Muscle layer of colon (tissue), 2 donors: Measurements from ENCODE around the gene EIF1B.

ENCODE experiments used
- H3K27ac ChIP-seq: one replicate; pipeline ENCODE4 v1.7.0; 2013; ENCODE audit warnings: low read depth, mild to moderate bottlenecking, low read length, moderate library complexity
- H3K27me3 ChIP-seq, 2 donors: one replicate each; pipeline ENCODE4 v1.7.0; 2013; ENCODE audit warnings: low read length in 2 of 2, mild to moderate bottlenecking in 2 of 2; ENCODE audit not compliant: insufficient read depth in 2 of 2, control insufficient read depth in 1 of 2
- H3K36me3 ChIP-seq: one replicate; pipeline ENCODE4 v1.7.0; 2013; ENCODE audit warnings: mild to moderate bottlenecking, low read length; ENCODE audit not compliant: insufficient read depth
- H3K4me1 ChIP-seq: one replicate; pipeline ENCODE4 v1.7.0; 2013; ENCODE audit warnings: mild to moderate bottlenecking, low read length; ENCODE audit not compliant: insufficient read depth
- H3K4me3 ChIP-seq, 2 donors: one replicate each; pipeline ENCODE4 v1.7.0; 2013; ENCODE audit warnings: low read length in 2 of 2, low read depth in 1 of 2, mild to moderate bottlenecking in 1 of 2, moderate library complexity in 1 of 2
- H3K9ac ChIP-seq: one replicate; pipeline ENCODE4 v1.7.0; 2013; ENCODE audit warnings: low read length
- H3K9me3 ChIP-seq: one replicate; pipeline ENCODE4 v1.7.0; 2013; ENCODE audit warnings: mild to moderate bottlenecking, low read length
- donor health status: abdominal sarcoma.
- donor health status: Adenocarcinoma of cecum.

EIF1B gene

GRCh38 chr3:40309925-40310695, 603 bp downstream of the EIF1B start:
- H3K27me3 ChIP-seq, result no peaks in the 10 kb centered on the region
- peak overlapping the region; percentile 99 for H3K27ac ChIP-seq
- H3K9me3 ChIP-seq, result no peaks in the 10 kb centered on the region
- peak overlapping the region; percentile 62 for H3K9ac ChIP-seq
- peaks cover 36% of the 10 kb centered on the region for H3K36me3 ChIP-seq
- H3K4me3 ChIP-seq, result peak overlapping the region; percentile 82 to 90
- H3K4me1 ChIP-seq, result peaks cover 27% of the 10 kb centered on the region

- H3K36me3 ChIP-seq, result peaks cover 36% of the 10 kb centered on the region
- peak overlapping the region; percentile 82 to 90 for H3K4me3 ChIP-seq
- H3K4me1 ChIP-seq, result peaks cover 27% of the 10 kb centered on the region
- peak overlapping the region; percentile 62 for H3K9ac ChIP-seq
- peak overlapping the region; percentile 99 for H3K27ac ChIP-seq
- H3K27me3 ChIP-seq, result no peaks in the 10 kb centered on the region
- no peaks in the 10 kb centered on the region for H3K9me3 ChIP-seq
These were observed 1.2 kb downstream of the EIF1B start for GRCh38 chr3:40310705-40311104.

GRCh38 chr3:40312661-40313226, 3.2 kb downstream of the EIF1B start:
- Histone ChIP-seq H3K9me3 (no peaks in the 10 kb centered on the region), H3K4me3 (no peak overlapping the region), H3K27me3 (no peaks in the 10 kb centered on the region), H3K36me3 (peaks cover 36% of the 10 kb centered on the region), H3K9ac (no peak overlapping the region), H3K4me1 (peaks cover 27% of the 10 kb centered on the region), H3K27ac (no peak overlapping the region)

GRCh38 chr3:40313975-40314860, 4.7 kb downstream of the EIF1B start:
- no peaks in the 10 kb centered on the region for H3K9me3 ChIP-seq
- no peak overlapping the region for H3K4me3 ChIP-seq
- no peak overlapping the region for H3K9ac ChIP-seq
- peaks cover 27% of the 10 kb centered on the region for H3K4me1 ChIP-seq
- H3K36me3 ChIP-seq, result peaks cover 36% of the 10 kb centered on the region
- H3K27ac ChIP-seq, result no peak overlapping the region
- no peaks in the 10 kb centered on the region for H3K27me3 ChIP-seq

GRCh38 chr3:40317061-40317855, 7.8 kb downstream of the EIF1B start:
- H3K4me1 ChIP-seq, result peaks cover 11% of the 10 kb centered on the region
- H3K27me3 ChIP-seq, result no peaks in the 10 kb centered on the region
- H3K27ac ChIP-seq, result no peak overlapping the region
- no peak overlapping the region for H3K9ac ChIP-seq
- H3K9me3 ChIP-seq, result no peaks in the 10 kb centered on the region
- no peak overlapping the region for H3K4me3 ChIP-seq
- peaks cover 24% of the 10 kb centered on the region for H3K36me3 ChIP-seq

GRCh38 chr3:40321818-40322217, 12.3 kb downstream of the EIF1B start:
- Histone ChIP-seq H3K27ac (no peak overlapping the region), H3K27me3 (no peaks in the 10 kb centered on the region), H3K36me3 (no peaks in the 10 kb centered on the region), H3K4me1 (no peaks in the 10 kb centered on the region), H3K4me3 (no peak overlapping the region), H3K9ac (no peak overlapping the region), H3K9me3 (no peaks in the 10 kb centered on the region)

- H3K4me1 ChIP-seq, result no peaks in the 10 kb centered on the region
- H3K36me3 ChIP-seq, result no peaks in the 10 kb centered on the region
- H3K4me3 ChIP-seq, result no peak overlapping the region
- H3K27ac ChIP-seq, result no peak overlapping the region
- H3K9me3 ChIP-seq, result no peaks in the 10 kb centered on the region
- H3K27me3 ChIP-seq, result no peaks in the 10 kb centered on the region
- H3K9ac ChIP-seq, result no peak overlapping the region
These were observed 14.4 kb downstream of the EIF1B start for GRCh38 chr3:40323946-40324345.

GRCh38 chr3:40324621-40325020, 15.1 kb downstream of the EIF1B start:
- no peaks in the 10 kb centered on the region for H3K36me3 ChIP-seq
- H3K9me3 ChIP-seq, result no peaks in the 10 kb centered on the region
- no peak overlapping the region for H3K4me3 ChIP-seq
- H3K9ac ChIP-seq, result no peak overlapping the region
- H3K27ac ChIP-seq, result no peak overlapping the region
- no peaks in the 10 kb centered on the region for H3K4me1 ChIP-seq
- H3K27me3 ChIP-seq, result no peaks in the 10 kb centered on the region

GRCh38 chr3:40325465-40325864, 16.0 kb downstream of the EIF1B start:
- H3K36me3 ChIP-seq, result no peaks in the 10 kb centered on the region
- no peak overlapping the region for H3K4me3 ChIP-seq
- no peaks in the 10 kb centered on the region for H3K27me3 ChIP-seq
- H3K4me1 ChIP-seq, result no peaks in the 10 kb centered on the region
- H3K9ac ChIP-seq, result no peak overlapping the region
- H3K27ac ChIP-seq, result no peak overlapping the region
- H3K9me3 ChIP-seq, result no peaks in the 10 kb centered on the region

- no peaks in the 10 kb centered on the region for H3K4me1 ChIP-seq
- H3K9ac ChIP-seq, result no peak overlapping the region
- H3K36me3 ChIP-seq, result no peaks in the 10 kb centered on the region
- H3K9me3 ChIP-seq, result no peaks in the 10 kb centered on the region
- H3K27me3 ChIP-seq, result no peaks in the 10 kb centered on the region
- H3K4me3 ChIP-seq, result no peak overlapping the region
- no peak overlapping the region for H3K27ac ChIP-seq
These were observed 18.9 kb downstream of the EIF1B start for GRCh38 chr3:40328374-40328773.

- Histone ChIP-seq H3K4me1 (no peaks in the 10 kb centered on the region), H3K36me3 (no peaks in the 10 kb centered on the region), H3K27ac (no peak overlapping the region), H3K9me3 (no peaks in the 10 kb centered on the region), H3K27me3 (no peaks in the 10 kb centered on the region), H3K4me3 (no peak overlapping the region), H3K9ac (no peak overlapping the region)
These were observed 19.6 kb downstream of the EIF1B start for GRCh38 chr3:40329071-40329470.
